CD4-positive, alpha-beta T cell treated with Interleukin-1 beta for 1 hour (primary cell): ENCODE results near the gene ENGASE.

Source experiments
- DNase-seq, 2 donors: peaks; one replicate each; pipeline ENCODE4 v3.0.0-alpha.2; 2020 to 2022

The ENGASE gene

GRCh38 chr17:79081571-79082276, 7.1 kb downstream of the ENGASE start:
- DNase-seq, result no peak

GRCh38 chr17:79082311-79083190, 7.9 kb downstream of the ENGASE start:
- peak; percentile 44 to 55 for DNase-seq

GRCh38 chr17:79083191-79083971, 8.8 kb downstream of the ENGASE start:
- DNase-seq, result no peak

GRCh38 chr17:79084291-79085153, 9.9 kb downstream of the ENGASE start:
- no peak for DNase-seq

- no peak for DNase-seq
Observed at GRCh38 chr17:79085154-79085920, 10.7 kb downstream of the ENGASE start.

- DNase-seq, result no peak
Observed at GRCh38 chr17:79085921-79086551, 11.4 kb downstream of the ENGASE start.

- no peak for DNase-seq
Observed at GRCh38 chr17:79086609-79087427, 12.2 kb downstream of the ENGASE start.

GRCh38 chr17:79087428-79088143, 13.0 kb downstream of the ENGASE start:
- DNase-seq, result peak; percentile 67 to 76

GRCh38 chr17:79088247-79088996, 13.8 kb downstream of the ENGASE start:
- DNase-seq, result no peak

GRCh38 chr17:79088997-79089328, 14.3 kb downstream of the ENGASE start:
- no peak for DNase-seq

GRCh38 chr17:79089720-79090442, 15.3 kb downstream of the ENGASE start:
- no peak for DNase-seq

GRCh38 chr17:79090443-79091225, 16.0 kb downstream of the ENGASE start:
- no peak for DNase-seq

- no peak for DNase-seq
Observed at GRCh38 chr17:79091226-79091670, 16.6 kb downstream of the ENGASE start.

GRCh38 chr17:79092567-79092966, 17.9 kb downstream of the ENGASE start:
- no peak for DNase-seq

GRCh38 chr17:79093270-79093669, 18.6 kb downstream of the ENGASE start:
- DNase-seq, result no peak

- no peak for DNase-seq
Observed at GRCh38 chr17:79094261-79094660, 19.6 kb downstream of the ENGASE start.
